ENCODE data around the gene CLASP2.

DNA sequence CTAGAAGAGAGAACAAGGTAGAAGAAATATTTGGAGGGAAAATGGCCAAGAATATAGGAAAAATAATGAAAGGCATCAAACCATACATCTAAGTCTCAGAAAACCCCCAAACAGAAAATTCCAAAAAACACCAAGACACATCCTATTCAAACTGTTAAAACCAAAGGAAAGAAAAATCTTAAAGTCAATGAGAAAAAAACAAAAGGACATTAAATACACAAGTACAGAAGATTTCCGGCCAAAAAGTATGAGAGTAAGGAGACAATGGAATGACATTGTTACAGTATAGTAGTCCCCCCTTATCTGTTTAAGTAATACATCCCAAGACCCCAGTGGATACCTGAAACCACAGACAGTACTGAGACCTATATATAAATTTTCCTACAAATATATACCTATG is 18.8 kb downstream of the CLASP2 start:
- TF ChIP-seq, protein P1, sequence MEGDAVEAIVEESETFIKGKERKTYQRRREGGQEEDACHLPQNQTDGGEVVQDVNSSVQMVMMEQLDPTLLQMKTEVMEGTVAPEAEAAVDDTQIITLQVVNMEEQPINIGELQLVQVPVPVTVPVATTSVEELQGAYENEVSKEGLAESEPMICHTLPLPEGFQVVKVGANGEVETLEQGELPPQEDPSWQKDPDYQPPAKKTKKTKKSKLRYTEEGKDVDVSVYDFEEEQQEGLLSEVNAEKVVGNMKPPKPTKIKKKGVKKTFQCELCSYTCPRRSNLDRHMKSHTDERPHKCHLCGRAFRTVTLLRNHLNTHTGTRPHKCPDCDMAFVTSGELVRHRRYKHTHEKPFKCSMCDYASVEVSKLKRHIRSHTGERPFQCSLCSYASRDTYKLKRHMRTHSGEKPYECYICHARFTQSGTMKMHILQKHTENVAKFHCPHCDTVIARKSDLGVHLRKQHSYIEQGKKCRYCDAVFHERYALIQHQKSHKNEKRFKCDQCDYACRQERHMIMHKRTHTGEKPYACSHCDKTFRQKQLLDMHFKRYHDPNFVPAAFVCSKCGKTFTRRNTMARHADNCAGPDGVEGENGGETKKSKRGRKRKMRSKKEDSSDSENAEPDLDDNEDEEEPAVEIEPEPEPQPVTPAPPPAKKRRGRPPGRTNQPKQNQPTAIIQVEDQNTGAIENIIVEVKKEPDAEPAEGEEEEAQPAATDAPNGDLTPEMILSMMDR (optimal IDR thresholded peaks at IDR 0.05 in 1 of 3, IDR thresholded peaks at IDR 0.05 in 1 of 3, conservative IDR thresholded peaks at IDR 0.05 in 1 of 3; ENCODE audit: extremely low read depth in 1 of 3, insufficient read depth in 2 of 3, low read length in 3 of 3), result no peak
- no peak for TF ChIP-seq EZH2 (IDR thresholded peaks at IDR 0.05; ENCODE audit: low read length)

Data from keratinocyte (primary cell).